K562 (cell line): ENCODE data around the gene TNIP1. TPM values are rescaled to one million over a fixed set of nuclear protein-coding genes. Genes with fewer than 3 reads are reported as not detected.

Experiments
- BCL6 ChIP-seq: fragments of 250-450 bp; sonication (Bioruptor Pico); IDR thresholded peaks from 2 replicates; pipeline ENCODE4 v1.4.0; 2020
- CBFA2T3 ChIP-seq: fragments of 450-650 bp; IDR thresholded peaks from 2 replicates; pipeline ENCODE4 v1.6.1; 2017
- CC2D1A ChIP-seq: fragments of 450-650 bp; IDR thresholded peaks from 2 replicates; pipeline ENCODE4 v1.6.1; 2017; ENCODE audit warnings: mild to moderate bottlenecking
- CREBBP ChIP-seq: IDR thresholded peaks from one replicate; pipeline ENCODE4 v1.6.1; 2012; ENCODE audit warnings: low read depth, mild to moderate bottlenecking, control low read depth, inconsistent platforms, low read length
- HIVEP1 ChIP-seq: fragments of 250-450 bp; sonication (Bioruptor Pico); IDR thresholded peaks from 2 replicates; pipeline ENCODE4 v1.4.0; 2020; ENCODE audit warnings: mild to moderate bottlenecking
- HOXB6 ChIP-seq: fragments of 250-450 bp; sonication (Bioruptor Pico); IDR thresholded peaks from 2 replicates; pipeline ENCODE4 v1.5.1; 2022; ENCODE audit warnings: mild to moderate bottlenecking, borderline replicate concordance
- MCM2 ChIP-seq: fragments of 450-650 bp; IDR thresholded peaks from 2 replicates; pipeline ENCODE4 v1.6.1; 2017; ENCODE audit warnings: low read depth, mild to moderate bottlenecking
- MXD1 ChIP-seq: fragments of 250-450 bp; sonication (Bioruptor Pico); IDR thresholded peaks from 2 replicates; pipeline ENCODE4 v1.8.0; 2021; ENCODE audit warnings: borderline replicate concordance, mild to moderate bottlenecking, moderate library complexity; ENCODE audit not compliant: poor library complexity, severe bottlenecking
- PHB2 ChIP-seq: fragments of 450-650 bp; IDR thresholded peaks from 2 replicates; pipeline ENCODE4 v1.6.1; 2017; ENCODE audit warnings: low read depth
- PML ChIP-seq: IDR thresholded peaks from 2 replicates; pipeline ENCODE4 v1.6.1; 2012; ENCODE audit warnings: low read length, inconsistent platforms
- TCF7L2 ChIP-seq: fragments of 150-350 bp; IDR thresholded peaks from 2 replicates; pipeline ENCODE4 v1.6.1; 2016; ENCODE audit warnings: low read depth, mild to moderate bottlenecking, low read length, moderate library complexity
- ZBTB33 ChIP-seq: sonication (generic); formaldehyde crosslinking; IDR thresholded peaks from 2 replicates; pipeline ENCODE4 v1.8.1; 2023; ENCODE audit warnings: mild to moderate bottlenecking, missing genetic modification reagents
- ZHX1 ChIP-seq: fragments of 150-350 bp; conservative IDR thresholded peaks from 2 replicates; pipeline ENCODE4 v1.6.1; 2014; ENCODE audit warnings: low read length
- ZNF239 ChIP-seq: fragments of 250-450 bp; sonication (Bioruptor Pico); IDR thresholded peaks from 2 replicates; pipeline ENCODE4 v1.4.0; 2020; ENCODE audit warnings: mild to moderate bottlenecking
- ZNF318 ChIP-seq, 2 experiments: fragments of 450-650 bp; IDR thresholded peaks; 2 replicates each; pipeline ENCODE4 v1.6.1; 2016; ENCODE audit warnings: mild to moderate bottlenecking in 2 of 2, borderline replicate concordance in 1 of 2, low read depth in 1 of 2, moderate library complexity in 1 of 2
- ZNF76 ChIP-seq: fragments of 250-450 bp; sonication (Bioruptor Pico); IDR thresholded peaks from 2 replicates; pipeline ENCODE4 v1.4.0; 2020; ENCODE audit warnings: mild to moderate bottlenecking, moderate library complexity, borderline replicate concordance
- polyA plus RNA-seq, 8 experiments: library from polyadenylated mRNA; depleted of rRNA in 4 of 8; stranded (reverse) in 5 of 8; unstranded in 3 of 8; fragments of >200 nt; fragmentation: Nextera tagmentation in 2 of 8; fragmentation: Illumina TruSeq in 1 of 8; extraction: Ambion mirVana in 2 of 8; extraction: Trizol in 1 of 8; gene quantifications; 2 replicates each; pipeline versions ENCODE4 v1.2.1 to v1.2.3, GENCODE V29; 2011 to 2014; ENCODE audit warnings: inconsistent platforms in 1 of 8, missing spikeins in 1 of 8
- total RNA-seq, 7 experiments: library from RNA; depleted of rRNA in 6 of 7; stranded (reverse); fragments of >200 nt in 6 of 7; fragmentation: Illumina TruSeq in 2 of 7; extraction: Trizol in 2 of 7; gene quantifications; 2 replicates each; pipeline versions ENCODE4 v1.2.1 to v1.2.3, GENCODE V29; 2011 to 2021; ENCODE audit warnings: low replicate concordance in 1 of 7

TNIP1 gene
- total and polyA plus RNA-seq, 9 of the 15 experiments (the other 6 are each of a cell fraction or from before 2014, with no cell fraction given), result 0.46 to 41.0 (median 24.6) TPM

- no peak for TF ChIP-seq ZNF318 (IDR thresholded peaks at IDR 0.05; ENCODE audit: borderline replicate concordance in 1 of 2, low read depth in 1 of 2)
- TF ChIP-seq ZNF76, result no peak
- no peak for TF ChIP-seq ZBTB33 (CRISPR knock-in tag)
- peak; percentile 93; the same call in 1 of the 2 replicates for TF ChIP-seq CC2D1A
- no peak for TF ChIP-seq PHB2
- no peak for TF ChIP-seq HIVEP1
- TF ChIP-seq MCM2, result no peak
- TF ChIP-seq BCL6 (CRISPR knock-in tag), result no peak
- TF ChIP-seq CBFA2T3, result peak; percentile 78
- TF ChIP-seq CREBBP, result no peak
- TF ChIP-seq ZHX1, result no peak
- no peak for TF ChIP-seq TCF7L2
- TF ChIP-seq PML, result peak; percentile 48; the same call in 1 of the 2 replicates
- no peak for TF ChIP-seq ZNF239 (CRISPR knock-in tag)
- TF ChIP-seq MXD1, result no peak
- no peak for TF ChIP-seq HOXB6
These were observed 64.8 kb downstream of the TNIP1 start (continued) for GRCh38 chr5:151015974-151016587.
